ENCODE data around the gene RAB12. TPM values are rescaled to one million over a fixed set of nuclear protein-coding genes. Genes with fewer than 3 reads are reported as not detected.

The RAB12 gene
- total RNA-seq, 2 donors from 2014 or later, result 22.0 to 27.0 TPM

DNA sequence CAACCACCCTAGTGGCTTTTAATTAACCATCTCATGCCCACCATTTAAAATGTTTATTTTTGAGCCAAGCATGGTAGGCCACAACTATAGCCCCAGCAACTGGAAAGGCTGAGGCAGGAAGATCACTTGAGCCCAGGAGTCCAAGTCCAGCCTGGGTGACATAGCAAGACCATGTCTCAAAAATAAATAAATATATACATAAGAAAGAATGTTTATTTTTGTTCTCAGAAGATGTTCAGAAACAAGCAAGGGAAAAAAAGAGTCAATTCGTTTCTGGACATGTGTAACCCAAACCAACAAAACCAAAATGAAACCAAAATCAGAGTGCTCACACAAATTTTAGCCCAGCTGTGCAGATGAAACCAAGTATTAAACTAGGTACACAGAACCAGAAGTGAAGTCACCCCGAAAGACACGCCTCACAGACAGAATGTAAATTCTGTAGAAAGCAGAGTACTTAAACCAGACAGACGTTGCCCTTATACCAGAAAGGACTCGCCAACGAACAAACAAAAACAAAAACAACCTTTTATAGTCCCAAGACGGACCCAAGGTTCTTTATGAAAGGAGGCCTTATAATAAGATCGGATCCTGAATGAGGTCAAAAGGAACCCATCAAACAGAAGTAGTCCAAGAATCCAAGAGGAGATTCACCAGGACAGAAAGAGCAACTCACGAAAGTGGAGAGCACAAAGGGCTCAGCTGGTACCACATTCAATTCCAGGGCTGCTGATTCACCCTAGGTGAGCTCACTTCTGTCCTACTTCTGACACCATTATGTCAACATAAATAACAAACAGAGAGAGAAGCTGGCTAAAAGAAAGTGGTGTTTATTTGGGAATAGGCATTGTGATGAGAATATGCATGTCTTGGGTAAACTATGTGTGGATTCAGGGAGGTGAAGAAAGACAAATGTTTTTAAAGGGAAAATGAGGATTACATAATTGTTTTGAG lies 64.3 kb downstream of the RAB12 start:
- peaks cover 8% of the 10 kb centered on the region for H3K27me3 Mint-ChIP-seq (ENCODE audit: insufficient read depth)
- TF ChIP-seq, protein P1, sequence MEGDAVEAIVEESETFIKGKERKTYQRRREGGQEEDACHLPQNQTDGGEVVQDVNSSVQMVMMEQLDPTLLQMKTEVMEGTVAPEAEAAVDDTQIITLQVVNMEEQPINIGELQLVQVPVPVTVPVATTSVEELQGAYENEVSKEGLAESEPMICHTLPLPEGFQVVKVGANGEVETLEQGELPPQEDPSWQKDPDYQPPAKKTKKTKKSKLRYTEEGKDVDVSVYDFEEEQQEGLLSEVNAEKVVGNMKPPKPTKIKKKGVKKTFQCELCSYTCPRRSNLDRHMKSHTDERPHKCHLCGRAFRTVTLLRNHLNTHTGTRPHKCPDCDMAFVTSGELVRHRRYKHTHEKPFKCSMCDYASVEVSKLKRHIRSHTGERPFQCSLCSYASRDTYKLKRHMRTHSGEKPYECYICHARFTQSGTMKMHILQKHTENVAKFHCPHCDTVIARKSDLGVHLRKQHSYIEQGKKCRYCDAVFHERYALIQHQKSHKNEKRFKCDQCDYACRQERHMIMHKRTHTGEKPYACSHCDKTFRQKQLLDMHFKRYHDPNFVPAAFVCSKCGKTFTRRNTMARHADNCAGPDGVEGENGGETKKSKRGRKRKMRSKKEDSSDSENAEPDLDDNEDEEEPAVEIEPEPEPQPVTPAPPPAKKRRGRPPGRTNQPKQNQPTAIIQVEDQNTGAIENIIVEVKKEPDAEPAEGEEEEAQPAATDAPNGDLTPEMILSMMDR (conservative IDR thresholded peaks at IDR 0.05), result no peak
- 96 to 100% methylated on average over 5 to 9 of the region's 9 CpGs for WGBS, 2 experiments (ENCODE audit: insufficient coverage in 1 of 2, insufficient read length in 1 of 2)
- H3K4me1 Mint-ChIP-seq, result no peaks in the 10 kb centered on the region
- no peak overlapping the region for H3K27ac ChIP-seq (ENCODE audit: low read depth, low read length)
- no peak overlapping the region for H3K4me3 ChIP-seq (ENCODE audit: low read length)
- no peak overlapping the region for H3K27ac Mint-ChIP-seq
- H3K9ac ChIP-seq (ENCODE audit: extremely low read depth, low read length, poor library complexity, severe bottlenecking), result no peak overlapping the region
- no peaks in the 10 kb centered on the region for H3K36me3 Mint-ChIP-seq (ENCODE audit: low read depth)
- H3K27me3 ChIP-seq (ENCODE audit: control insufficient read depth, insufficient read depth, low read length, poor library complexity, severe bottlenecking), result no peaks in the 10 kb centered on the region
- H3K9me3 ChIP-seq (ENCODE audit: control insufficient read depth, low read length), result peaks cover 10% of the 10 kb centered on the region
- H3K4me3 Mint-ChIP-seq, result no peak overlapping the region
- no peak for DNase-seq
- peaks cover 7% of the 10 kb centered on the region for H3K9me3 Mint-ChIP-seq
- H3K4me1 ChIP-seq (ENCODE audit: control insufficient read depth, insufficient read depth, low read length), result no peaks in the 10 kb centered on the region
- H3K36me3 ChIP-seq (ENCODE audit: control insufficient read depth, insufficient read depth, low read length), result no peaks in the 10 kb centered on the region

DNA sequence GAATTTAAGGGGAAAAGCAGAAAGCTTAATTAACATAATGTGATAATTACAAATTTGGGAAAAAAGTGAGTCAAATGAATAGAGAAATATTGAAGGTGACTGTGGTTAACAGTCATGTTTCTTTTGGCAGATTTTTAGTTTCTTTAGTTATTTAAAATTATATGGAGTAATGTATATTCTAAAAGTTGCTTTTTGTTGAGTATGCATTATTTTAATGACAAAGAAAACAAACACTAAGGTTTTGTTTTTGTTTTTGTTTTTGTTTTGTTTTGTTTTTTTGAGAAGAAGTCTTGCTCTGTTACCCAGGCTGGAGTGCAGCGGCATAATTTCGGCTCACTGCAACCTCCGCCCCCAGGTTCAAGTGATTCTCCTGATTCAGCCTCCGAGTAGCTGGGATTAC lies 65.8 kb downstream of the RAB12 start:
- no peaks in the 10 kb centered on the region for H3K4me1 ChIP-seq (ENCODE audit: control insufficient read depth, insufficient read depth, low read length)
- no peak for DNase-seq
- Mint-ChIP-seq H3K4me1 (no peaks in the 10 kb centered on the region), H3K9me3 (peaks cover 7% of the 10 kb centered on the region), H3K27ac (no peak overlapping the region), H3K4me3 (no peak overlapping the region), H3K36me3 (ENCODE audit: low read depth) (no peaks in the 10 kb centered on the region), H3K27me3 (ENCODE audit: insufficient read depth) (peaks cover 8% of the 10 kb centered on the region)
- H3K36me3 ChIP-seq (ENCODE audit: control insufficient read depth, insufficient read depth, low read length), result no peaks in the 10 kb centered on the region
- TF ChIP-seq, protein P1 (conservative IDR thresholded peaks at IDR 0.05), result no peak
- H3K4me3 ChIP-seq (ENCODE audit: low read length), result no peak overlapping the region
- 77% methylated on average over 4 of the region's 4 CpGs; no CpG with 5 or more reads in 1 of the 2 experiments for WGBS, 2 experiments (ENCODE audit: insufficient coverage in 1 of 2, insufficient read length in 1 of 2)
- H3K27me3 ChIP-seq (ENCODE audit: control insufficient read depth, insufficient read depth, low read length, poor library complexity, severe bottlenecking), result no peaks in the 10 kb centered on the region
- no peak overlapping the region for H3K9ac ChIP-seq (ENCODE audit: extremely low read depth, low read length, poor library complexity, severe bottlenecking)
- no peak overlapping the region for H3K27ac ChIP-seq (ENCODE audit: low read depth, low read length)
- H3K9me3 ChIP-seq (ENCODE audit: control insufficient read depth, low read length), result peaks cover 10% of the 10 kb centered on the region

DNA sequence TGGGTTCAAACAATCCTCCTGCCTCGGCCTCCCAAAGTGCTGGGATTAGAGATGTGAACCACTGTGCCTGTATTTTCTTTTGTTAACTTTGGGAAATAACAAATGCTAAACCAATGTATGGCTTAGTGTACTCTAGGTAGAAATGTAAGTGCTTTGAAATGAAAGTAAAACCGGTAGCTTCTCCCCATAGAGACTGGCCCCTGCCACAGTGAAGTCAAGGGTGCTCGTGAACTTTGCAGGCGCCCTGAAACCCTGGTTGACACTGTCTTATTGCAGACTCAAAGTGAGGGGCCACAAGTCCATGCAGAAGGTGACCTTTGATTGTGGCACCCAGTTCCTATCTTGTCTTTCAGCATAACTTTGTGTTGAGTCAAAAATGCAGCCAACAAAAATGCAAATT lies 72.0 kb downstream of the RAB12 start:
- H3K36me3 Mint-ChIP-seq (ENCODE audit: low read depth), result no peaks in the 10 kb centered on the region
- no peaks in the 10 kb centered on the region for H3K9me3 ChIP-seq (ENCODE audit: control insufficient read depth, low read length)
- no peaks in the 10 kb centered on the region for H3K4me1 ChIP-seq (ENCODE audit: control insufficient read depth, insufficient read depth, low read length)
- H3K27me3 ChIP-seq (ENCODE audit: control insufficient read depth, insufficient read depth, low read length, poor library complexity, severe bottlenecking), result no peaks in the 10 kb centered on the region
- no peak overlapping the region for H3K9ac ChIP-seq (ENCODE audit: extremely low read depth, low read length, poor library complexity, severe bottlenecking)
- H3K27ac Mint-ChIP-seq, result no peak overlapping the region
- no peak overlapping the region for H3K4me3 ChIP-seq (ENCODE audit: low read length)
- TF ChIP-seq, protein P1 (conservative IDR thresholded peaks at IDR 0.05), result no peak
- no peaks in the 10 kb centered on the region for H3K36me3 ChIP-seq (ENCODE audit: control insufficient read depth, insufficient read depth, low read length)
- DNase-seq, result no peak
- H3K9me3 Mint-ChIP-seq, result no peaks in the 10 kb centered on the region
- H3K4me1 Mint-ChIP-seq, result peaks cover 11% of the 10 kb centered on the region
- H3K27ac ChIP-seq (ENCODE audit: low read depth, low read length), result no peak overlapping the region
- H3K4me3 Mint-ChIP-seq, result no peak overlapping the region
- peaks cover 4% of the 10 kb centered on the region for H3K27me3 Mint-ChIP-seq (ENCODE audit: insufficient read depth)
- WGBS, 2 experiments (ENCODE audit: insufficient coverage in 1 of 2, insufficient read length in 1 of 2), result 90 to 97% methylated on average over 4 of the region's 4 CpGs

All from endodermal cell (in vitro differentiated cells).